GM23338 (cell line): Measurements from ENCODE around the gene UNKL. TPM values are rescaled to one million over a fixed set of nuclear protein-coding genes. Genes with fewer than 3 reads are reported as not detected.

Experiments
- ATAC-seq: fragments of 200-7000 bp; cut with Tn5 transposase; 3 replicates; pipeline ENCODE4 v1.9.1; 2020
- DNase-seq: peaks from one replicate; pipeline ENCODE4 v3.0.0-alpha.2; 2015; ENCODE audit warnings: low spot score
- H2AFZ ChIP-seq: fragments of 200-600 bp; sonication (generic); 2 replicates; pipeline ENCODE4 v1.8.0; 2016; ENCODE audit warnings: antibody characterized with exemption, mild to moderate bottlenecking, moderate library complexity
- H3F3A ChIP-seq: fragments of 200-600 bp; sonication (generic); replicated peaks from 2 replicates; pipeline ENCODE4 v1.8.0; 2017; ENCODE audit warnings: antibody characterized with exemption, mixed run types, low read depth
- H3K27ac ChIP-seq: fragments of 200-600 bp; sonication (generic); 2 replicates; pipeline ENCODE4 v1.6.1; 2016; ENCODE audit warnings: low read depth
- H3K27me3 ChIP-seq: fragments of 200-600 bp; sonication (generic); 2 replicates; pipeline ENCODE4 v1.8.0; 2016; ENCODE audit warnings: mild to moderate bottlenecking, mixed run types, moderate library complexity; ENCODE audit not compliant: insufficient read depth
- H3K36me3 ChIP-seq: fragments of 200-600 bp; sonication (generic); 2 replicates; pipeline ENCODE4 v1.8.0; 2016; ENCODE audit warnings: mild to moderate bottlenecking; ENCODE audit not compliant: insufficient read depth
- H3K4me1 ChIP-seq: fragments of 200-600 bp; sonication (generic); 2 replicates; pipeline ENCODE4 v1.8.0; 2016; ENCODE audit warnings: mild to moderate bottlenecking, moderate library complexity; ENCODE audit not compliant: insufficient read depth
- H3K4me2 ChIP-seq: fragments of 200-600 bp; sonication (generic); 2 replicates; pipeline ENCODE4 v1.7.1; 2017; ENCODE audit warnings: mixed run types
- H3K4me3 ChIP-seq: fragments of 200-600 bp; sonication (generic); 2 replicates; pipeline ENCODE4 v1.6.1; 2016; ENCODE audit warnings: mixed run types
- H3K79me2 ChIP-seq: fragments of 200-600 bp; sonication (generic); replicated peaks from 2 replicates; pipeline ENCODE4 v1.8.0; 2017; ENCODE audit warnings: mild to moderate bottlenecking; ENCODE audit not compliant: insufficient read depth
- H3K9me2 ChIP-seq: fragments of 200-600 bp; sonication (generic); 2 replicates; pipeline ENCODE4 v1.8.0; 2017; ENCODE audit not compliant: insufficient read depth
- H4K20me1 ChIP-seq: fragments of 200-600 bp; sonication (generic); replicated peaks from 2 replicates; pipeline ENCODE4 v1.8.0; 2017; ENCODE audit warnings: mild to moderate bottlenecking; ENCODE audit not compliant: insufficient read depth
- H3K27ac Mint-ChIP-seq: 2 replicates; pipeline ENCODE4 v1.8.0; 2020; ENCODE audit warnings: inconsistent platforms, mild to moderate bottlenecking, moderate library complexity, mixed read lengths
- H3K27me3 Mint-ChIP-seq: 3 replicates; pipeline ENCODE4 v1.8.0; 2022; ENCODE audit warnings: low read depth, mild to moderate bottlenecking, moderate library complexity, mixed read lengths, inconsistent platforms; ENCODE audit not compliant: insufficient read depth, poor library complexity
- H3K36me3 Mint-ChIP-seq: 3 replicates; pipeline ENCODE4 v1.8.0; 2021; ENCODE audit warnings: low read depth, mild to moderate bottlenecking, inconsistent platforms, moderate library complexity, mixed read lengths
- H3K4me1 Mint-ChIP-seq: 3 replicates; pipeline ENCODE4 v1.8.0; 2020; ENCODE audit warnings: mild to moderate bottlenecking, inconsistent platforms, mixed read lengths
- H3K4me3 Mint-ChIP-seq: 3 replicates; pipeline ENCODE4 v1.8.0; 2021; ENCODE audit warnings: moderate library complexity, mild to moderate bottlenecking, inconsistent platforms, mixed read lengths
- H3K9me3 Mint-ChIP-seq: 3 replicates; pipeline ENCODE4 v1.8.0; 2020; ENCODE audit warnings: moderate library complexity, mild to moderate bottlenecking, inconsistent platforms, mixed read lengths
- CREB1 ChIP-seq: fragments of 250-450 bp; sonication (Bioruptor Pico); IDR thresholded peaks from 2 replicates; pipeline ENCODE4 v1.5.0; 2020; ENCODE audit warnings: low read depth, mild to moderate bottlenecking, moderate library complexity
- EZH2 ChIP-seq: fragments of 200-600 bp; sonication (generic); IDR thresholded peaks from one replicate; pipeline ENCODE4 v1.8.0; 2017; ENCODE audit warnings: antibody characterized with exemption, mild to moderate bottlenecking, low read depth; ENCODE audit not compliant: unreplicated experiment
- EZH2phosphoT487 ChIP-seq: fragments of 200-600 bp; sonication (generic); IDR thresholded peaks from one replicate; pipeline ENCODE4 v1.8.1; 2018; ENCODE audit warnings: antibody characterized with exemption; ENCODE audit not compliant: unreplicated experiment
- JUNB ChIP-seq: IDR thresholded peaks from one replicate; pipeline ENCODE4 v1.6.1; 2016; ENCODE audit warnings: antibody characterized with exemption; ENCODE audit not compliant: unreplicated experiment
- NANOG ChIP-seq: IDR thresholded peaks from 2 replicates; pipeline ENCODE4 v1.6.1; 2016; ENCODE audit warnings: antibody characterized with exemption, borderline replicate concordance
- POLR2AphosphoS5 ChIP-seq: IDR thresholded peaks from 2 replicates; pipeline ENCODE4 v1.6.1; 2016; ENCODE audit warnings: antibody characterized with exemption, low read depth
- STAT1 ChIP-seq: IDR thresholded peaks from one replicate; pipeline ENCODE4 v1.6.1; 2016; ENCODE audit warnings: antibody characterized with exemption; ENCODE audit not compliant: unreplicated experiment
- ZNF114 ChIP-seq: fragments of 250-450 bp; sonication (Bioruptor Pico); IDR thresholded peaks from 2 replicates; pipeline ENCODE4 v1.5.0; 2020; ENCODE audit warnings: mild to moderate bottlenecking, moderate library complexity
- ZNF331 ChIP-seq: fragments of 250-450 bp; sonication (Bioruptor Pico); IDR thresholded peaks from 2 replicates; pipeline ENCODE4 v1.5.0; 2020; ENCODE audit warnings: low read depth, mild to moderate bottlenecking, moderate library complexity
- polyA plus RNA-seq: library from polyadenylated mRNA; unstranded; fragments of >200 nt; fragmentation: Nextera tagmentation; extraction: Ambion mirVana; gene quantifications from 2 replicates; pipeline ENCODE4 v1.2.1, GENCODE V29; 2016
- total RNA-seq: library from RNA; depleted of rRNA; stranded (reverse); fragments of >200 nt; shearing (Covaris generic); gene quantifications from 2 replicates; pipeline ENCODE4 v1.2.3, GENCODE V29; 2014
- TF ChIP-seq, protein P1 (sequence below): fragments of 250-450 bp; sonication (Bioruptor Pico); IDR thresholded peaks from 2 replicates; pipeline ENCODE4 v1.5.0; 2020; ENCODE audit warnings: mild to moderate bottlenecking, moderate library complexity
- TF ChIP-seq, protein P2 (sequence below): IDR thresholded peaks from one replicate; pipeline ENCODE4 v1.6.1; 2018; ENCODE audit warnings: antibody characterized with exemption; ENCODE audit not compliant: unreplicated experiment
- TF ChIP-seq, protein P3 (sequence below), 2 experiments: fragments of 200-600 bp in 1 of 2; sonication (generic) in 1 of 2; conservative IDR thresholded peaks; 2 replicates each; pipeline versions ENCODE4 v1.5.1 to v1.6.1; 2016 to 2017; ENCODE audit warnings: antibody characterized with exemption in 2 of 2, low read depth in 2 of 2, mild to moderate bottlenecking in 2 of 2, moderate library complexity in 1 of 2
- TF ChIP-seq, protein P4 (sequence below): IDR thresholded peaks from 2 replicates; pipeline ENCODE4 v1.6.1; 2016; ENCODE audit warnings: antibody characterized with exemption

Gene UNKL
- total and polyA plus RNA-seq, 2 experiments from 2014 or later = 16.7 to 28.7 TPM

DNA sequence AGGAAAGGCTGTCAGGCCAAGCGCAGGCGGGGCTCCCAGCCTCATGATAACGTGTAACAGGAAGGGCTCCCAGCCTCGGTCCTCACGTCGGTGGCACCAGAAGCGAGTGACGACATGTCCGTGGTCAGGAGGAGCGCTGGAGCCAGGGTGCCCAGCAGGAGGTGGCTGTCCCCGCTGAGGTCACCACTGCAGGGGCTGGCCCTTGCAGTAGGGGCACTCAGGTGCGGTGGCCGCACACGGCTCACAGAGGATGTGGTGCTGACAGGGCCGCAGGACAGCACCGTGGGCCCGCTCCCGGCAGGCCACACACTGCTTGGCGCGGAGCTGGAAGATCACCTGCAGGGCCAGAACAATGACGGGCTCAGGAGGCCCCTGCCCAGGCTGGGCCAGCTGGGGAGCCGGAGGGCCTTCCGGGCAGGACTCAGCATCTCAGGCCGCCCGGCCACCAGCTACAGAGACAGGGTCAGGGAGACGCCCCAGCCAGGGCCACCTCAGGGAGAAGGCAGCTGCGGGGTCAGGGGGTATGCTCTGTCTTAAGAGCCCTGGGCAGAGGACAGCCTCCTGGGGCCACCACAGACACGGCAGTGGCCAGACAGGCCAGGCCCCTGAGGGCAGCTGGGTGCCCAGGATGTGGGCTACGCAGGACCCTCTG lies 48.3 kb downstream of the UNKL start:
- Histone ChIP-seq H4K20me1 (peaks cover 15% of the 10 kb centered on the region), H3K27me3 (no peaks in the 10 kb centered on the region), H3K4me3 (no peak overlapping the region), H3K4me1 (no peaks in the 10 kb centered on the region), H3K79me2 (peaks cover 16% of the 10 kb centered on the region), H3K4me2 (no peak overlapping the region), H3K27ac (no peak overlapping the region), H3F3A (peaks cover 19% of the 10 kb centered on the region), H2AFZ (no peak overlapping the region), H3K36me3 (peaks cover 8% of the 10 kb centered on the region; the same call in 1 of the 2 replicates), H3K9me2 (no peaks in the 10 kb centered on the region)
- Mint-ChIP-seq H3K36me3 (peaks cover 49% of the 10 kb centered on the region), H3K4me3 (no peak overlapping the region), H3K9me3 (no peaks in the 10 kb centered on the region), H3K4me1 (peaks cover 2% of the 10 kb centered on the region; the same call in 1 of the 3 replicates), H3K27me3 (peaks cover 9% of the 10 kb centered on the region), H3K27ac (no peak overlapping the region)
- no peak for TF ChIP-seq STAT1
- no peak for TF ChIP-seq ZNF331 (CRISPR knock-in tag)
- TF ChIP-seq, protein P1, sequence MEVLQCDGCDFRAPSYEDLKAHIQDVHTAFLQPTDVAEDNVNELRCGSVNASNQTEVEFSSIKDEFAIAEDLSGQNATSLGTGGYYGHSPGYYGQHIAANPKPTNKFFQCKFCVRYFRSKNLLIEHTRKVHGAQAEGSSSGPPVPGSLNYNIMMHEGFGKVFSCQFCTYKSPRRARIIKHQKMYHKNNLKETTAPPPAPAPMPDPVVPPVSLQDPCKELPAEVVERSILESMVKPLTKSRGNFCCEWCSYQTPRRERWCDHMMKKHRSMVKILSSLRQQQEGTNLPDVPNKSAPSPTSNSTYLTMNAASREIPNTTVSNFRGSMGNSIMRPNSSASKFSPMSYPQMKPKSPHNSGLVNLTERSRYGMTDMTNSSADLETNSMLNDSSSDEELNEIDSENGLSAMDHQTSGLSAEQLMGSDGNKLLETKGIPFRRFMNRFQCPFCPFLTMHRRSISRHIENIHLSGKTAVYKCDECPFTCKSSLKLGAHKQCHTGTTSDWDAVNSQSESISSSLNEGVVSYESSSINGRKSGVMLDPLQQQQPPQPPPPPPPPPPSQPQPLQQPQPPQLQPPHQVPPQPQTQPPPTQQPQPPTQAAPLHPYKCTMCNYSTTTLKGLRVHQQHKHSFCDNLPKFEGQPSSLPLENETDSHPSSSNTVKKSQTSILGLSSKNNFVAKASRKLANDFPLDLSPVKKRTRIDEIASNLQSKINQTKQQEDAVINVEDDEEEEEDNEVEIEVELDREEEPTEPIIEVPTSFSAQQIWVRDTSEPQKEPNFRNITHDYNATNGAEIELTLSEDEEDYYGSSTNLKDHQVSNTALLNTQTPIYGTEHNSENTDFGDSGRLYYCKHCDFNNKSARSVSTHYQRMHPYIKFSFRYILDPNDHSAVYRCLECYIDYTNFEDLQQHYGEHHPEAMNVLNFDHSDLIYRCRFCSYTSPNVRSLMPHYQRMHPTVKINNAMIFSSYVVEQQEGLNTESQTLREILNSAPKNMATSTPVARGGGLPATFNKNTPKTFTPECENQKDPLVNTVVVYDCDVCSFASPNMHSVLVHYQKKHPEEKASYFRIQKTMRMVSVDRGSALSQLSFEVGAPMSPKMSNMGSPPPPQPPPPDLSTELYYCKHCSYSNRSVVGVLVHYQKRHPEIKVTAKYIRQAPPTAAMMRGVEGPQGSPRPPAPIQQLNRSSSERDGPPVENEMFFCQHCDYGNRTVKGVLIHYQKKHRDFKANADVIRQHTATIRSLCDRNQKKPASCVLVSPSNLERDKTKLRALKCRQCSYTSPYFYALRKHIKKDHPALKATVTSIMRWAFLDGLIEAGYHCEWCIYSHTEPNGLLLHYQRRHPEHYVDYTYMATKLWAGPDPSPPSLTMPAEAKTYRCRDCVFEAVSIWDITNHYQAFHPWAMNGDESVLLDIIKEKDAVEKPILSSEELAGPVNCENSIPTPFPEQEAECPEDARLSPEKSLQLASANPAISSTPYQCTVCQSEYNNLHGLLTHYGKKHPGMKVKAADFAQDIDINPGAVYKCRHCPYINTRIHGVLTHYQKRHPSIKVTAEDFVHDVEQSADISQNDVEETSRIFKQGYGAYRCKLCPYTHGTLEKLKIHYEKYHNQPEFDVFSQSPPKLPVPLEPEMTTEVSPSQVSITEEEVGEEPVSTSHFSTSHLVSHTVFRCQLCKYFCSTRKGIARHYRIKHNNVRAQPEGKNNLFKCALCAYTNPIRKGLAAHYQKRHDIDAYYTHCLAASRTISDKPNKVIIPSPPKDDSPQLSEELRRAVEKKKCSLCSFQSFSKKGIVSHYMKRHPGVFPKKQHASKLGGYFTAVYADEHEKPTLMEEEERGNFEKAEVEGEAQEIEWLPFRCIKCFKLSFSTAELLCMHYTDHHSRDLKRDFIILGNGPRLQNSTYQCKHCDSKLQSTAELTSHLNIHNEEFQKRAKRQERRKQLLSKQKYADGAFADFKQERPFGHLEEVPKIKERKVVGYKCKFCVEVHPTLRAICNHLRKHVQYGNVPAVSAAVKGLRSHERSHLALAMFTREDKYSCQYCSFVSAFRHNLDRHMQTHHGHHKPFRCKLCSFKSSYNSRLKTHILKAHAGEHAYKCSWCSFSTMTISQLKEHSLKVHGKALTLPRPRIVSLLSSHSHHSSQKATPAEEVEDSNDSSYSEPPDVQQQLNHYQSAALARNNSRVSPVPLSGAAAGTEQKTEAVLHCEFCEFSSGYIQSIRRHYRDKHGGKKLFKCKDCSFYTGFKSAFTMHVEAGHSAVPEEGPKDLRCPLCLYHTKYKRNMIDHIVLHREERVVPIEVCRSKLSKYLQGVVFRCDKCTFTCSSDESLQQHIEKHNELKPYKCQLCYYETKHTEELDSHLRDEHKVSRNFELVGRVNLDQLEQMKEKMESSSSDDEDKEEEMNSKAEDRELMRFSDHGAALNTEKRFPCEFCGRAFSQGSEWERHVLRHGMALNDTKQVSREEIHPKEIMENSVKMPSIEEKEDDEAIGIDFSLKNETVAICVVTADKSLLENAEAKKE (CRISPR knock-in tag) = no peak
- TF ChIP-seq CREB1 (CRISPR knock-in tag) = no peak
- no peak for TF ChIP-seq EZH2
- TF ChIP-seq, protein P2, sequence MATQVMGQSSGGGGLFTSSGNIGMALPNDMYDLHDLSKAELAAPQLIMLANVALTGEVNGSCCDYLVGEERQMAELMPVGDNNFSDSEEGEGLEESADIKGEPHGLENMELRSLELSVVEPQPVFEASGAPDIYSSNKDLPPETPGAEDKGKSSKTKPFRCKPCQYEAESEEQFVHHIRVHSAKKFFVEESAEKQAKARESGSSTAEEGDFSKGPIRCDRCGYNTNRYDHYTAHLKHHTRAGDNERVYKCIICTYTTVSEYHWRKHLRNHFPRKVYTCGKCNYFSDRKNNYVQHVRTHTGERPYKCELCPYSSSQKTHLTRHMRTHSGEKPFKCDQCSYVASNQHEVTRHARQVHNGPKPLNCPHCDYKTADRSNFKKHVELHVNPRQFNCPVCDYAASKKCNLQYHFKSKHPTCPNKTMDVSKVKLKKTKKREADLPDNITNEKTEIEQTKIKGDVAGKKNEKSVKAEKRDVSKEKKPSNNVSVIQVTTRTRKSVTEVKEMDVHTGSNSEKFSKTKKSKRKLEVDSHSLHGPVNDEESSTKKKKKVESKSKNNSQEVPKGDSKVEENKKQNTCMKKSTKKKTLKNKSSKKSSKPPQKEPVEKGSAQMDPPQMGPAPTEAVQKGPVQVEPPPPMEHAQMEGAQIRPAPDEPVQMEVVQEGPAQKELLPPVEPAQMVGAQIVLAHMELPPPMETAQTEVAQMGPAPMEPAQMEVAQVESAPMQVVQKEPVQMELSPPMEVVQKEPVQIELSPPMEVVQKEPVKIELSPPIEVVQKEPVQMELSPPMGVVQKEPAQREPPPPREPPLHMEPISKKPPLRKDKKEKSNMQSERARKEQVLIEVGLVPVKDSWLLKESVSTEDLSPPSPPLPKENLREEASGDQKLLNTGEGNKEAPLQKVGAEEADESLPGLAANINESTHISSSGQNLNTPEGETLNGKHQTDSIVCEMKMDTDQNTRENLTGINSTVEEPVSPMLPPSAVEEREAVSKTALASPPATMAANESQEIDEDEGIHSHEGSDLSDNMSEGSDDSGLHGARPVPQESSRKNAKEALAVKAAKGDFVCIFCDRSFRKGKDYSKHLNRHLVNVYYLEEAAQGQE = no peak
- TF ChIP-seq ZNF114 = no peak
- TF ChIP-seq, protein P3, sequence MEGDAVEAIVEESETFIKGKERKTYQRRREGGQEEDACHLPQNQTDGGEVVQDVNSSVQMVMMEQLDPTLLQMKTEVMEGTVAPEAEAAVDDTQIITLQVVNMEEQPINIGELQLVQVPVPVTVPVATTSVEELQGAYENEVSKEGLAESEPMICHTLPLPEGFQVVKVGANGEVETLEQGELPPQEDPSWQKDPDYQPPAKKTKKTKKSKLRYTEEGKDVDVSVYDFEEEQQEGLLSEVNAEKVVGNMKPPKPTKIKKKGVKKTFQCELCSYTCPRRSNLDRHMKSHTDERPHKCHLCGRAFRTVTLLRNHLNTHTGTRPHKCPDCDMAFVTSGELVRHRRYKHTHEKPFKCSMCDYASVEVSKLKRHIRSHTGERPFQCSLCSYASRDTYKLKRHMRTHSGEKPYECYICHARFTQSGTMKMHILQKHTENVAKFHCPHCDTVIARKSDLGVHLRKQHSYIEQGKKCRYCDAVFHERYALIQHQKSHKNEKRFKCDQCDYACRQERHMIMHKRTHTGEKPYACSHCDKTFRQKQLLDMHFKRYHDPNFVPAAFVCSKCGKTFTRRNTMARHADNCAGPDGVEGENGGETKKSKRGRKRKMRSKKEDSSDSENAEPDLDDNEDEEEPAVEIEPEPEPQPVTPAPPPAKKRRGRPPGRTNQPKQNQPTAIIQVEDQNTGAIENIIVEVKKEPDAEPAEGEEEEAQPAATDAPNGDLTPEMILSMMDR (conservative IDR thresholded peaks at IDR 0.05; ENCODE audit: low read depth in 2 of 2) = no peak
- TF ChIP-seq EZH2phosphoT487 = no peak
- TF ChIP-seq, protein P4, sequence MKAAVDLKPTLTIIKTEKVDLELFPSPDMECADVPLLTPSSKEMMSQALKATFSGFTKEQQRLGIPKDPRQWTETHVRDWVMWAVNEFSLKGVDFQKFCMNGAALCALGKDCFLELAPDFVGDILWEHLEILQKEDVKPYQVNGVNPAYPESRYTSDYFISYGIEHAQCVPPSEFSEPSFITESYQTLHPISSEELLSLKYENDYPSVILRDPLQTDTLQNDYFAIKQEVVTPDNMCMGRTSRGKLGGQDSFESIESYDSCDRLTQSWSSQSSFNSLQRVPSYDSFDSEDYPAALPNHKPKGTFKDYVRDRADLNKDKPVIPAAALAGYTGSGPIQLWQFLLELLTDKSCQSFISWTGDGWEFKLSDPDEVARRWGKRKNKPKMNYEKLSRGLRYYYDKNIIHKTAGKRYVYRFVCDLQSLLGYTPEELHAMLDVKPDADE = no peak
- TF ChIP-seq JUNB = no peak
- TF ChIP-seq NANOG = no peak
- no peak for TF ChIP-seq POLR2AphosphoS5
- ATAC-seq (no peak), DNase-seq (no peak)
